Thoracic aorta (tissue), 2 donors: ENCODE measurements around the gene PKDREJ. TPM values are rescaled to one million over a fixed set of nuclear protein-coding genes. Genes with fewer than 3 reads are reported as not detected.

Experiments used
- ATAC-seq: fragments of 150-250 bp; one replicate; pipeline ENCODE4 v1.8.0; 2017; ENCODE audit warnings: low read depth; ENCODE audit not compliant: insufficient number of reproducible peaks, low FRiP score
- DNase-seq: peaks from one replicate; pipeline ENCODE4 v3.0.0-alpha.2; 2020; ENCODE audit warnings: low spot score
- H3K27ac ChIP-seq, 2 donors: fragments of 200-600 bp; sonication (generic); 1 replicate in 1 of 2; 2 replicates in 1 of 2; pipeline ENCODE4 v1.5.1; 2016; ENCODE audit warnings: mild to moderate bottlenecking in 2 of 2, moderate library complexity in 2 of 2
- H3K27me3 ChIP-seq: fragments of 200-600 bp; sonication (generic); replicated peaks from 2 replicates; pipeline ENCODE4 v1.6.0; 2016; ENCODE audit warnings: mild to moderate bottlenecking; ENCODE audit not compliant: insufficient read depth
- H3K36me3 ChIP-seq: fragments of 200-600 bp; sonication (generic); one replicate; pipeline ENCODE4 v1.5.1; 2016
- H3K4me1 ChIP-seq, 2 donors: fragments of 200-600 bp; sonication (generic); 1 replicate in 1 of 2; 2 replicates in 1 of 2; pipeline versions ENCODE4 v1.5.1 to v1.6.0; 2016; ENCODE audit warnings: low read depth in 2 of 2, mild to moderate bottlenecking in 1 of 2; ENCODE audit not compliant: control insufficient read depth in 1 of 2
- H3K4me3 ChIP-seq: fragments of 200-600 bp; sonication (generic); 2 replicates; pipeline ENCODE4 v1.5.1; 2016; ENCODE audit warnings: mild to moderate bottlenecking
- H3K9me3 ChIP-seq: fragments of 200-600 bp; sonication (generic); 2 replicates; pipeline ENCODE4 v1.5.1; 2016
- total RNA-seq, 2 donors: library from RNA; depleted of rRNA; stranded (reverse); fragments of >200 nt; gene quantifications; one replicate each; pipeline versions ENCODE4 v1.1.0 to v1.2.3, GENCODE V29; 2016
- TF ChIP-seq, protein P1 (sequence below): fragments of 200-600 bp; sonication (generic); IDR thresholded peaks from one replicate; pipeline ENCODE4 v1.5.1; 2019; ENCODE audit warnings: antibody characterized with exemption

Gene PKDREJ
- total RNA-seq, 2 donors from 2014 or later: under 0.01 TPM; not detected in 1

DNA sequence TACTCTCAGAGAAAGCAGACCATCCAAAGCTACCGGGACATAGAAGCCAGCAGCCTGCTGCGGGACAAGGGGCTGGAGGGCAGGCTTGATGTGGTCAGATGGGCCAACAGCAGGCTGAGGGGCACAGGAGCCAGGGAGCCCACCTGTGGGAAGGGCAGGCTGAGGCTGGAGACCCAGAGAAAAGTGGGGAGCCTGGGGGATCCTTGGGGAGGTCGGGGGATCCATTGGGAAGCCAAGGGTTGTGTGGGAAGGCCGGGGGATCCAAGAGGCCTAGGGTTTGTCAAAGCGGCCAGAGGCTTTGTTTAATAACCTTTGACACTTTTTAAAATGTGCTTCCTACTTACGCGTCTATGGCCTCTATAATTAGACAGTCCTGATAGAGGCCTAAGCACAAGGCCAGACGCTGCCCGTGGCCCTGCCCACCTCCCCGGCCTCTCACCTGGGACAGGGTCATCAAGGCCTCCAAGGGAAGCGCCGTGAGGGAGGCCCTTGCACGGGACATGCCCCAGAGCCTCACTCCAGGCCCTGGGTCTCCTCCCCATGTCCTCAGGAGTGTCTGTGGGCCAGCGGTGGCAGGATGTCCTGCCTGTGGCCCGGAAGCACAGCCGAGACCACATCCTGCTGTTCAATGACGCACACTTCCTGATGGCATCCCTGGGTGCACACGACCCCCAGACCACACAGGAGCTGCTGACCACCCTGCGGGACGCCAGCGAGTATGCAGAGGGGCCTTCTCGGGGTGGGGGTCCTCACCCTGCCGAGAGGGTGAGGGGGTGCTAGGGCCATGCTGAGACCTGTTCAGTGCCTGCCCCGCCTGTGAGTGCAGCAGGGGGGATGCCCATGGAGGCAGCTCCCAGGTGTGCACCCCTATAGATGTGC, 25.0 kb upstream of the PKDREJ start:
- no peak for DNase-seq

DNA sequence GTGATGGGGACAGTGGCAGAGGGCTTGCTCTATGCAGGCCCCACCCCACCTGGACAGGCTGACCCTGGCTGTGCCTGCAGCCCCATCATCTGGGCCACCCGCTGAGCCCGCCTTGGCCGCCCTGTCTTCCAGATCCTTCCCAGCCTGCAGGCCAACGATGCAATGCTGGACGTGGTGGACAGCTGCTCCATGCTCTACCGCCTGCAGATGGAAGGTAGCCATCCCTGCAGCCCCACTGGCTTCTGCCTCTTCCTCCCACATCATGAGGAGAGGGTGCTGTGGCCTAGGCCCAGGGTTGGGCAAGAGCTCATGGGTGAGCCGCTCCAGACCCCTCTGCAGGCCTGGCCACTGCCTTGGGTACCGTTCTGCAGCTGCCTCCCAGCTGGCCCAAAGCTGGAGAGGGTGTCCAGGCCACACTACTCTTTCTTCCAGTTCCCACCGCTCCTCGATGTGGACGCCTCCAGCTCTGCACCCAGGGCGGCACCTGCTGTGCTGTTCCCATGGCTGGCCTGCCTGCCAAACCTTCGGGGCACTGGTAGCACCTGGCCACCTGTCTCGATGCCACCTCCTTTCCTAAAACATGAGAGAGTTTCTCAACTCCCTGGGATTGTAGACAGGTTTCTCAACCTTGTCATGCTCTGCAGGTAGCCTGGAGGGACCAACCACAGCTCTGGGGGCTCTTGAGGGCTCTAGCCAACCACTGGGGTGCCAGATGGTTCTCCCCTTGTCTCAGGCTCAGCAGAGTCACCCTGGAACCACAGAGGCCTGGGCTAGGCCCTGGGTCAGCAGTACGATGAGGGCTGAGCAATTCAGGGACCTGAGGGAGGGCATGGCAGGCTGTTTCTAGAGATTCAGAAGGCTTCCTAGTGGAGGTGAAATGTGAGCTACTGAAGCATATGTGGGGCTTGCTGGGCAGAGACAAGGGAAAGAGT, 24.1 kb upstream of the PKDREJ start:
- Histone ChIP-seq H3K27me3 (no peaks in the 10 kb centered on the region), H3K36me3 (peaks cover 51% of the 10 kb centered on the region), H3K4me1 (no peaks in the 10 kb centered on the region), H3K4me3 (peak overlapping the region; percentile 25), H3K9me3 (no peaks in the 10 kb centered on the region), H3K27ac (no peak overlapping the region)
- TF ChIP-seq, protein P1, sequence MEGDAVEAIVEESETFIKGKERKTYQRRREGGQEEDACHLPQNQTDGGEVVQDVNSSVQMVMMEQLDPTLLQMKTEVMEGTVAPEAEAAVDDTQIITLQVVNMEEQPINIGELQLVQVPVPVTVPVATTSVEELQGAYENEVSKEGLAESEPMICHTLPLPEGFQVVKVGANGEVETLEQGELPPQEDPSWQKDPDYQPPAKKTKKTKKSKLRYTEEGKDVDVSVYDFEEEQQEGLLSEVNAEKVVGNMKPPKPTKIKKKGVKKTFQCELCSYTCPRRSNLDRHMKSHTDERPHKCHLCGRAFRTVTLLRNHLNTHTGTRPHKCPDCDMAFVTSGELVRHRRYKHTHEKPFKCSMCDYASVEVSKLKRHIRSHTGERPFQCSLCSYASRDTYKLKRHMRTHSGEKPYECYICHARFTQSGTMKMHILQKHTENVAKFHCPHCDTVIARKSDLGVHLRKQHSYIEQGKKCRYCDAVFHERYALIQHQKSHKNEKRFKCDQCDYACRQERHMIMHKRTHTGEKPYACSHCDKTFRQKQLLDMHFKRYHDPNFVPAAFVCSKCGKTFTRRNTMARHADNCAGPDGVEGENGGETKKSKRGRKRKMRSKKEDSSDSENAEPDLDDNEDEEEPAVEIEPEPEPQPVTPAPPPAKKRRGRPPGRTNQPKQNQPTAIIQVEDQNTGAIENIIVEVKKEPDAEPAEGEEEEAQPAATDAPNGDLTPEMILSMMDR: no peak
- no peak for DNase-seq
- no peak for ATAC-seq

More for the DNA sequence above, 25.0 kb upstream of the PKDREJ start:
- TF ChIP-seq, protein P1: no peak
- H3K4me1 ChIP-seq: no peaks in the 10 kb centered on the region
- H3K4me3 ChIP-seq: peak overlapping the region; percentile 25
- H3K27ac ChIP-seq: no peak overlapping the region
- H3K36me3 ChIP-seq: peaks cover 55% of the 10 kb centered on the region
- no peak for ATAC-seq
- no peaks in the 10 kb centered on the region for H3K9me3 ChIP-seq
- H3K27me3 ChIP-seq: no peaks in the 10 kb centered on the region

DNA sequence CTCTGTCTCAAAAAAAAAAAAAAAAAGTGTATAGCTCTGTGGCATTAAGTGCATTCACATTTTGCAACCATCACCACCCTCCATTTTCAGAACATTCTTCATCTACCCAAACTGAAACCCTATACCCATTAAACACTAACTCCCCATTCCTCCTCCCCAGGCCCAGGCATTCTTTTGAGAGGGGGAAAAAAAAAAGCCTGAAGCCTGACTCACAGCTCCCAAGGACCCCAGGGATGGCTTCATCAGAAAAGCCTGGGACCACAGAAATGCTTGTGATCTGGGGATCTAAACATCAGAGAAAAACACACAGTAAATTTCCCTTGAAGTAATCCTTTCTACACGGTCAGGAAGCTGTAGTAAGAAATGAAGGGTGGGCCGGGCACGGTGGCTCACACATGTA, 22.9 kb upstream of the PKDREJ start:
- ATAC-seq: no peak
- DNase-seq: no peak
- no peaks in the 10 kb centered on the region for H3K9me3 ChIP-seq
- no peaks in the 10 kb centered on the region for H3K4me1 ChIP-seq
- no peak overlapping the region for H3K27ac ChIP-seq
- TF ChIP-seq, protein P1: no peak
- H3K27me3 ChIP-seq: no peaks in the 10 kb centered on the region
- no peak overlapping the region for H3K4me3 ChIP-seq
- peaks cover 52% of the 10 kb centered on the region for H3K36me3 ChIP-seq

DNA sequence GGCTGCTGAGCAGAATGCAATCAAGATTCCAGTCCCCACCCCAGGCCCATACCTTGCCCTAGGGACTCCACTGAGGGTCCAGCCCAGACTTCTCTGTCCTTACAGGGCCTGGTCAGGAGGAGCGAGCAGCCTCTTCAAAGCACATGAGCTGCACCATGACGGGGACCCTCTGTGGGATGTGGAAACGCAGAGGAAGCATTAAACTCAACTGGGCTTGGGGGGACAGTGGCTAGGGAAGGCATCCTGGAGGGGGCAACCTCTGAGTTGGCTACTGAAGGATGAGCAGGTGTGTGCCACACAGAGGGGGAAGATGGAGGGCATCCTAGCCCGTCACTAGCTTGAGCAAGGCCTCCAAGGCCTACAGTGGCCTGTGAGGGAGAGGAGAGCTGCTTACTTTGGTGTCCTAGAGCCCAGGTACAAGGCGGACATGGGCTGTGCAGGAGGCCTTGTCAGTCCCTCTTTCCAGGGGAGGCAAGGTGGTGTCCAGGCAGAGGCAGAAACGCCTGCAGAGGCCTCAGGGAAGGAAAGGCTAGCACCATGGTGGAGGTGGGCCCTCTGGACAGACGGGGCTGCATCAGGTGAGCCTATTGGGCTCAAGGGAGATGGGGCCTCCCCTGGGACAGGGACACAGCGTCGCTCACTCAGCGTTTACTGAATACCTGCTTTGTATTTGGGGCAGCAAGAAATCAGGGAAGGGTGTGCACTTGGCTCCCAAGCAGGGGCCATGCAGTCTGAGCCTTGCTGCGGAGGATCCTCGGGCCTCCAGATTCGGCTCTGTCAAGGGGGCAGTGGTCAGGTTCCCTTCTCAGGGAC, 18.9 kb upstream of the PKDREJ start:
- Histone ChIP-seq H3K27ac (no peak overlapping the region), H3K4me1 (no peaks in the 10 kb centered on the region), H3K4me3 (no peak overlapping the region), H3K27me3 (no peaks in the 10 kb centered on the region), H3K36me3 (peaks cover 74% of the 10 kb centered on the region), H3K9me3 (no peaks in the 10 kb centered on the region)
- ATAC-seq (no peak), DNase-seq (no peak)
- TF ChIP-seq, protein P1: no peak
